Tibial nerve (tissue), 4 donors: Measurements from ENCODE around the gene RALB. TPM values are rescaled to one million over a fixed set of nuclear protein-coding genes. Genes with fewer than 3 reads are reported as not detected.

Experiments used
- DNase-seq, 2 donors: peaks; one replicate each; pipeline ENCODE4 v3.0.0-alpha.2; 2019; ENCODE audit warnings: low spot score in 2 of 2
- H3K27ac ChIP-seq, 4 donors: fragments of 200-600 bp; sonication (generic) in 3 of 4; one replicate each; pipeline ENCODE4 v1.5.1; 2017 to 2019; ENCODE audit warnings: mild to moderate bottlenecking in 1 of 4
- H3K27me3 ChIP-seq, 2 donors: fragments of 200-600 bp; sonication (generic) in 1 of 2; one replicate each; pipeline versions ENCODE4 v1.5.1 to v1.6.0; 2017 to 2019
- H3K36me3 ChIP-seq, 3 donors: fragments of 200-600 bp; sonication (generic); one replicate each; pipeline ENCODE4 v1.5.1; 2018 to 2019
- H3K4me1 ChIP-seq, 4 donors: fragments of 200-600 bp; sonication (generic) in 3 of 4; one replicate each; pipeline ENCODE4 v1.5.1; 2017 to 2019
- H3K4me3 ChIP-seq, 4 donors: fragments of 200-600 bp; sonication (generic) in 3 of 4; one replicate each; pipeline ENCODE4 v1.5.1; 2017 to 2019; ENCODE audit warnings: mild to moderate bottlenecking in 1 of 4, moderate library complexity in 1 of 4
- H3K9me3 ChIP-seq, 4 donors: fragments of 200-600 bp; sonication (generic) in 3 of 4; one replicate each; pipeline ENCODE4 v1.5.1; 2017 to 2019
- EP300 ChIP-seq, 2 donors: sonication (generic); formaldehyde crosslinking; IDR thresholded peaks; one replicate each; pipeline ENCODE4 v1.6.1; 2017; ENCODE audit warnings: antibody characterized with exemption in 2 of 2, mild to moderate bottlenecking in 1 of 2
- POLR2A ChIP-seq, 2 donors: fragments of 450-650 bp; IDR thresholded peaks; one replicate each; pipeline ENCODE4 v1.6.1; 2017; ENCODE audit warnings: antibody characterized with exemption in 2 of 2, mild to moderate bottlenecking in 2 of 2, moderate library complexity in 2 of 2
- WGBS, 2 donors: methylation state at CpG; one replicate each; pipeline ENCODE4 v1.1.5; 2018; 5-methylcytosine and 5-hydroxymethylcytosine counted together
- total RNA-seq, 4 donors: library from RNA; depleted of rRNA; stranded (reverse); fragments of >200 nt; gene quantifications; one replicate each; pipeline ENCODE4 v1.1.0, GENCODE V29; 2016
- TF ChIP-seq, protein P1 (sequence below), 5 experiments: fragments of 200-600 bp in 3 of 5; fragments of 450-650 bp in 2 of 5; sonication (generic) in 3 of 5; IDR thresholded peaks; one replicate each; pipeline ENCODE4 v1.5.1; 2016 to 2019; ENCODE audit warnings: antibody characterized with exemption in 5 of 5, mild to moderate bottlenecking in 3 of 5, moderate library complexity in 2 of 5

Gene RALB
- total RNA-seq, 4 donors from 2014 or later, result 35.1 to 40.4 (median 39.8) TPM

DNA sequence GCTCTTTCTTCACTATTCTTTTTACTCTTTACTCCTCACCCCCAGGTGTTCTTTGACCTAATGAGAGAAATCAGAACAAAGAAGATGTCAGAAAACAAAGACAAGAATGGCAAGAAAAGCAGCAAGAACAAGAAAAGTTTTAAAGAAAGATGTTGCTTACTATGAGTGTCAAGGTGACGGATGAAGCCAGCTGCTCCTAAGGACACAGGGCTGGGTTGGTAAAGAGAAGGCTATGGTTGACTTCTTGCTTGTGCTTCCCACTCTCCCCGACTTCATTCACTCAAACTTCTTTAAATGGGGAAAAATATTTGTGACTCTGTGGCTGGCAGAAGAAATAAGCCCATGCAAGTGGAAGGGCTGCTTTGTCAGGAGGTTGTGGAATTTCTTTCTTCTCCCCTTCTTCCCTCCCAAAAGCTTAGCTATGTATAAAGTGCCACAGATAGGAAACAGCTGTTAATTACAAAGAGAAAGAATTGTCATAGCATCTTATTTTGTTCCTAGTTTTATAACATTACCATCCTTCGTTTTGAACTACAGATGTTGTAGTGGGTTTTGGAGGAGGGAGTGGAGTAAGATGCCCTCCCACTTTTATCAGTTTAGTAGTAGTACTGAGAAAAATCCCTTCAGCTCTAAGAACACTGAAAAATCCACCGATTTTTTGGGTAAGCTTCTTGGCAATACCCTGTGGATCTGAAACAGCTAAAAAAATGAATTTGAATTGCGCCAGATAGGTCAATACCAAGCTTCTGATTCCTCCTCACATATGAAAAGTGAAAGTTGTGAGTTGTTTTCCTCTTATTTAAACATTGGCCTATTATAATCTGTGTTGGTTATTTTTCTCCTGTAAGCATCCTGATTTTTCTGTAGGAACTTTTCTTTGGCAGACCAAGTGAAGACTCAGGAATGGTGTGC is 40.7 kb downstream of the RALB start:
- Histone ChIP-seq H3K9me3 (no peaks in the 10 kb centered on the region), H3K27ac (no peak overlapping the region), H3K36me3 (peaks cover 0 to 98% (median 18%) of the 10 kb centered on the region in 3 donors), H3K4me1 (no peaks in the 10 kb centered on the region), H3K4me3 (no peak overlapping the region), H3K27me3 (no peaks in the 10 kb centered on the region)
- no peak for TF ChIP-seq EP300 (IDR thresholded peaks at IDR 0.05)
- TF ChIP-seq POLR2A (IDR thresholded peaks at IDR 0.05), result no peak
- TF ChIP-seq, protein P1, sequence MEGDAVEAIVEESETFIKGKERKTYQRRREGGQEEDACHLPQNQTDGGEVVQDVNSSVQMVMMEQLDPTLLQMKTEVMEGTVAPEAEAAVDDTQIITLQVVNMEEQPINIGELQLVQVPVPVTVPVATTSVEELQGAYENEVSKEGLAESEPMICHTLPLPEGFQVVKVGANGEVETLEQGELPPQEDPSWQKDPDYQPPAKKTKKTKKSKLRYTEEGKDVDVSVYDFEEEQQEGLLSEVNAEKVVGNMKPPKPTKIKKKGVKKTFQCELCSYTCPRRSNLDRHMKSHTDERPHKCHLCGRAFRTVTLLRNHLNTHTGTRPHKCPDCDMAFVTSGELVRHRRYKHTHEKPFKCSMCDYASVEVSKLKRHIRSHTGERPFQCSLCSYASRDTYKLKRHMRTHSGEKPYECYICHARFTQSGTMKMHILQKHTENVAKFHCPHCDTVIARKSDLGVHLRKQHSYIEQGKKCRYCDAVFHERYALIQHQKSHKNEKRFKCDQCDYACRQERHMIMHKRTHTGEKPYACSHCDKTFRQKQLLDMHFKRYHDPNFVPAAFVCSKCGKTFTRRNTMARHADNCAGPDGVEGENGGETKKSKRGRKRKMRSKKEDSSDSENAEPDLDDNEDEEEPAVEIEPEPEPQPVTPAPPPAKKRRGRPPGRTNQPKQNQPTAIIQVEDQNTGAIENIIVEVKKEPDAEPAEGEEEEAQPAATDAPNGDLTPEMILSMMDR (IDR thresholded peaks at IDR 0.05), result no peak
- DNase-seq, result no peak
- 71 to 83% methylated on average over 5 of the region's 5 CpGs for WGBS, 2 donors

DNA sequence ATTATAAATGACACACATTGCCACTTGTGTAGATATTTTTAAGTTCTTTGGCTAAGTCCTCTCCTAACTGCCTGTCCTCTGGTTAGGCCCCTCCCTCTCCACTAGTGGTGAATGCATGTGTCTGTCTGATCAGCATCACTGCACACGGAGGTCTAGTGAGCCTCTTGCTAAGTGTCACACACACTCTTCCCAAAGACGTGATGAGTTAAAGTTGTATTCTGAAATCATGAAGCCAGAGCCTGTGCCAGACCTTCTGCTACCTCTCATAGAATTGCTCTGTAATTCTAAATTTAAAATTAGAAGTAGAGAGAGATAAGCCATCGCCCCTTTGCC is 41.3 kb downstream of the RALB start:
- H3K27ac ChIP-seq, result no peak overlapping the region
- no peaks in the 10 kb centered on the region for H3K9me3 ChIP-seq
- H3K27me3 ChIP-seq, result no peaks in the 10 kb centered on the region
- no peaks in the 10 kb centered on the region for H3K4me1 ChIP-seq
- H3K4me3 ChIP-seq, result no peak overlapping the region
- H3K36me3 ChIP-seq, result peaks cover 0 to 99% (median 18%) of the 10 kb centered on the region in 3 donors
- TF ChIP-seq POLR2A (IDR thresholded peaks at IDR 0.05) (no peak), EP300 (IDR thresholded peaks at IDR 0.05) (no peak)
- TF ChIP-seq, protein P1 (IDR thresholded peaks at IDR 0.05), result no peak
- 74 to 89% methylated on average over 3 of the region's 3 CpGs for WGBS, 2 donors
- no peak for DNase-seq

DNA sequence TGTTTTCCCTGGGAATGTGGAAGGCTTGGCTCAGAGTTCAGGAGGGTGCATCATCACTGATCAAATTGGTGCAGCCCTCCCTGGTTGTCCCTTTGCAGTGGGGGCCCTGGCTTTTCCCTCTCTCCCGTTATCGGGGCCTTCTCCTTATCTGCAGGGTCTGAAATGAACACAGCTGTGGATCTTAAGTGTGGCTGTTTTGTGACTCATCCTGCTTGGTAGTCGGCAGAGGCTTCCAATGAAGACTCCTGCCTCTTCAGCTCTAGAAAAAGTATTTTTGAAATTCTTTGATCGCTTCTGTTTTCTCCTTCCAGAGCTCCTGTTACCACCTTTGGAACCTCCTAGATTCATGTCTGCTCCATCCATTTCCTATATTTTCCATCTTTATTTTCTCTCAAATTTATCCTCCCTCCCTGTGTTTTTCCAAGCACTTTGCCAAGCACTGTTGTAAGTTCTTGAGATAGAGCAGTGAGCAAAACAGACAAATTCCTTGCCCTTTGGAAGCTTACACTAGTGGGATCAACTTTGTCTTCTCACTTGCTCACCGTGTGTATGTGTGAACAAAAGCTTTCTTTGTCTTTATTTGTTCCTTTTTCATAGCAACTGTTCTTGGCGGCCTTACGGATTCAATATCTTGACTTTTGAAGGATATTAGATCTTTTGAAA is 45.7 kb downstream of the RALB start:
- Histone ChIP-seq H3K36me3 (peaks cover 0 to 98% (median 8%) of the 10 kb centered on the region in 3 donors), H3K4me1 (no peaks in the 10 kb centered on the region), H3K27me3 (no peaks in the 10 kb centered on the region), H3K9me3 (no peaks in the 10 kb centered on the region), H3K4me3 (no peak overlapping the region), H3K27ac (no peak overlapping the region)
- DNase-seq, result no peak
- 79 to 81% methylated on average over 7 of the region's 7 CpGs for WGBS, 2 donors
- TF ChIP-seq EP300 (IDR thresholded peaks at IDR 0.05) (no peak), POLR2A (IDR thresholded peaks at IDR 0.05) (no peak)
- TF ChIP-seq, protein P1 (IDR thresholded peaks at IDR 0.05), result no peak

DNA sequence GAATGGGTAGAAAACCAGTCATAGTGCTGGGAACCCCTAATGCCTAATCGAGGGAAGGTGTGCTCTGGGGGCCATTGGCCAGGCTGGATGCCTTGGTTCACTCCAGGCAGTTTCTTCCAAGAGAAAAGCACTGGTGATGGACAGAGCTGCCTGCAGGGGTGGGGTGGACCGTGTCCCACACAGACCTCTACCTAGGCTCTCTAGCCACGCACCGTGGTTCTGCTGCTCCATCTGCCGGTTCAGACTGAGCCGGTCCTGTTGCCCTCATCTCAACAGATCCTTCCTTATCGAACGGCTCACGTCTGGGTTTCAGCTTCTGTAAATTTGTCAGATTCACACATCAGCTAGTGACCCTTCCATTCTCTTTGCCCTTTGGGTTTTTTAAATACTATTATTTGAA is 46.4 kb downstream of the RALB start:
- H3K4me1 ChIP-seq, result no peaks in the 10 kb centered on the region
- 95 to 97% methylated on average over 9 of the region's 9 CpGs for WGBS, 2 donors
- DNase-seq, result no peak
- H3K27ac ChIP-seq, result no peak overlapping the region
- TF ChIP-seq POLR2A (IDR thresholded peaks at IDR 0.05), result no peak
- TF ChIP-seq, protein P1 (IDR thresholded peaks at IDR 0.05), result no peak
- TF ChIP-seq EP300 (IDR thresholded peaks at IDR 0.05), result no peak
- H3K9me3 ChIP-seq, result no peaks in the 10 kb centered on the region
- H3K36me3 ChIP-seq, result peaks cover 0 to 98% (median 4%) of the 10 kb centered on the region in 3 donors
- H3K27me3 ChIP-seq, result no peaks in the 10 kb centered on the region
- H3K4me3 ChIP-seq, result no peak overlapping the region

DNA sequence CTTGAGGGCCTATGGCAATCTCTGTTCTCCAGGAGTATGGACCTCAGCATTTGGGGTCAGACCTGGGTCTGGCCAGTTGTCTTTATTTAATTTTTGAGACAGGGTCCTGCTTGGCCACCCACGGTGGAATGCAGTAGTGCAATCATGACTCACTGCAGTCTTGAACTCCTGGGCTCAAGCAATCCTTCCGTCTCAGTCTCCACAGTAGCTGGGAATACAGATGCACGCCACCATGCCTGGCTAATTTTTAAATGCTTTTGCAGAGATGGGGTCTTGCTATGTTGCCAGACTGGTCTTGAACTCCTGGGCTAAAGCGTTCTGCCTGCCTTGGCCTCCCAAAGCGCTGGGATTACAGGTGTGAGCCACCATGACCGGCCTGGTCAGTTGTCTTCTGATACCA is 46.9 kb downstream of the RALB start:
- H3K4me3 ChIP-seq, result no peak overlapping the region
- peaks cover 0 to 94% (median 0%) of the 10 kb centered on the region in 3 donors for H3K36me3 ChIP-seq
- no peaks in the 10 kb centered on the region for H3K9me3 ChIP-seq
- H3K4me1 ChIP-seq, result no peaks in the 10 kb centered on the region
- TF ChIP-seq EP300 (IDR thresholded peaks at IDR 0.05) (no peak), POLR2A (IDR thresholded peaks at IDR 0.05) (no peak)
- TF ChIP-seq, protein P1 (IDR thresholded peaks at IDR 0.05), result no peak
- no peak overlapping the region for H3K27ac ChIP-seq
- no peaks in the 10 kb centered on the region for H3K27me3 ChIP-seq
- no peak for DNase-seq
- WGBS, 2 donors, result 94% methylated on average over 6 of the region's 6 CpGs
